Measurements from ENCODE around the gene NTN5.
"Not testable (repeated sequence)": the region's sequence is repeated elsewhere in the genome, so short reads cannot be mapped to it uniquely, and the experiment has no call there.

Gene NTN5

GRCh38 chr19:48639483-48640375 lies 33.1 kb downstream of the NTN5 start:
- no peak for DNase-seq

- DNase-seq, result no peak
Measured at GRCh38 chr19:48638831-48639381, 33.9 kb downstream of the NTN5 start.

DNA sequence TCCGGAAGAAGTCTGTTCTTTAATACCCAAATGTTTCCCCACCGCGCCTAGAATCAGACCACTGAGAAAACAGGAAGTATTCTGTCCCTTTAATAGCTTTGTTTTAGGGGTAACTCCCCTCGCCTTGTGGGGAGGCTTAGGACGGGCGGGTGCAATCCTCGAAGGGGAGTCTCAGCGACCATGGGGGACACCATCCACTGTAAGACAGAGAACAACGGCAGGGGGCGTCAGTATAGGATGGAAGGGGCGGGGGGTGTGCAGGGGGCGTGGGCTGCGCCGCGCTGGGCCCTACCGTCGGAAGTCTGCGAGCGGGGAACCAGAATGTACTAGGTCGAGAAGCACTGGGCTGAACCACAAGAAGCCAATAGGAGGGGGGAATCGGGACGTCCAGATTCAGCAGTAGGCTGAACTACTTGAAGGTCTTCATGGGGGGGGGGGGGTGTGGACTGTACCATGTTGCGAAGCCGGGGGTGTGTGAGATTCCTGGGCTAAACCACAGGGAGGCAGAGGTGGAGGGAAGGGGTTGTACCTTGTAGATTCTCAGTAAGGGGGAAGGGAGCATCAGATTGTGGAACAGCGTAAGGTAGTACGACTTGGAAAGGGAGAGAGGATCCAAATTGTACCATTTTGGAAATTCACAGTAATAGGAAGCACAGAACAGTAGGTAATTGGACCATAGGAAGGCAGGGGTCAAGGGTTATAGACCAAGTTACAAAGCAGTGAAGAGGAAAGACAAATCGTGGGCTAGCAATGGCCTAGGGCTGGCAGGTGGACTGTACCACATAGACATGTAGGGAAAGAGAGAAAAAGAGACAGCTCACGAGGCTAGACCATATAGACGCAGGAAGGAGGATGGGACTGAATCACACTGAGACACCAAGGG lies 34.6 kb downstream of the NTN5 start:
- peak; percentile 92 for DNase-seq

- peak; percentile 100 for DNase-seq
Measured at GRCh38 chr19:48637449-48637947, 35.3 kb downstream of the NTN5 start.

DNA sequence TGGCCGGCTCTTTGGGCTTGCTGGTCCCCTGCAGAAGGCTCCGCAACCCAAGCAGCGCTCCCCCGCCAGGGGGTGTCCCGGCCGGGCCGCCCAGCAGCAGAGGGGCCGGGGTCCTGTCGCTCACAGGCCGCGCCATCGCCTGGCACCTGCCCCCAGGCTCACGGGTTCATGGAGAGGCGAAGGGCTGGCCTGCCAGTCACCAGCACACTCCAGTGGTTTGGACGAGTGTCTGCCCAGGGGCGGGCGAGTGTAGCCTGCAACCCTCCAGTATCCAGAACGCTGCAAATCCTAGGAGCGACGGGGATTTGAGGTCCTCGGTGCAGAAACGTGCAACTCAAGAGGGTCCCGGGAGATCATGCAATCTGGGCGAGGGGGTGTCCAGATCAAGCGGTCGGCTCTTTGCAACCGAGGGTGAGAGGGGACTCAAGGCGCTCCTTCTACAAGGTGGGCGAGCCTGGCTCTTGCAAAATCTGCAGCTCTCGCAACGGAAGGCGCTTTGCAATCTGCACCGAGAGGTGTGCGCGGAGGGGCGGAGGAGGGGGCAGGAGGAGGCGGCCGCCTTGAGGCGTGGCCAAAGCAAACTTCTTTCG lies 35.9 kb downstream of the NTN5 start, which contains the start of gene DBP:
DBP (minus strand) TSS at position 521 of the 590 bp plus-strand sequence; CDS start at position 136, 385 bp downstream.
- no peak for DNase-seq

GRCh38 chr19:48635966-48636858 lies 36.6 kb downstream of the NTN5 start:
- DNase-seq, result peak; percentile 19

- peak; percentile 65 for DNase-seq
Measured at GRCh38 chr19:48635263-48635965, 37.4 kb downstream of the NTN5 start.

- peak; percentile 86 for DNase-seq
Measured at GRCh38 chr19:48634424-48635262, 38.2 kb downstream of the NTN5 start.

DNA sequence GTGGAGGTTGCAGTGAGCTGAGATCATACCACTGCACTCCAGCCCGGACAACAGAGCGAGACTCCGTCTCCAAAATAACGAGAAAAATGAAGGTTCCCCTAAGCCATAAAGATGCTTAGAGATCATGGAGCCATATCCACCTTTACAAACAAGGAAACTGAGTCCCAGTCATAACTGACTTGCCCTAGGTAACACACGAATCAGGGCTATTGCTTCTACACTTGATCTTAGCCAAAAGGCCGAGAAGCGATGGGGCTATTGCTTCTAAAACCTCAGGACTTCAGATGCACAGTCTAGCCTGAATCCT lies 38.8 kb downstream of the NTN5 start:
- DNase-seq, result no peak

DNA sequence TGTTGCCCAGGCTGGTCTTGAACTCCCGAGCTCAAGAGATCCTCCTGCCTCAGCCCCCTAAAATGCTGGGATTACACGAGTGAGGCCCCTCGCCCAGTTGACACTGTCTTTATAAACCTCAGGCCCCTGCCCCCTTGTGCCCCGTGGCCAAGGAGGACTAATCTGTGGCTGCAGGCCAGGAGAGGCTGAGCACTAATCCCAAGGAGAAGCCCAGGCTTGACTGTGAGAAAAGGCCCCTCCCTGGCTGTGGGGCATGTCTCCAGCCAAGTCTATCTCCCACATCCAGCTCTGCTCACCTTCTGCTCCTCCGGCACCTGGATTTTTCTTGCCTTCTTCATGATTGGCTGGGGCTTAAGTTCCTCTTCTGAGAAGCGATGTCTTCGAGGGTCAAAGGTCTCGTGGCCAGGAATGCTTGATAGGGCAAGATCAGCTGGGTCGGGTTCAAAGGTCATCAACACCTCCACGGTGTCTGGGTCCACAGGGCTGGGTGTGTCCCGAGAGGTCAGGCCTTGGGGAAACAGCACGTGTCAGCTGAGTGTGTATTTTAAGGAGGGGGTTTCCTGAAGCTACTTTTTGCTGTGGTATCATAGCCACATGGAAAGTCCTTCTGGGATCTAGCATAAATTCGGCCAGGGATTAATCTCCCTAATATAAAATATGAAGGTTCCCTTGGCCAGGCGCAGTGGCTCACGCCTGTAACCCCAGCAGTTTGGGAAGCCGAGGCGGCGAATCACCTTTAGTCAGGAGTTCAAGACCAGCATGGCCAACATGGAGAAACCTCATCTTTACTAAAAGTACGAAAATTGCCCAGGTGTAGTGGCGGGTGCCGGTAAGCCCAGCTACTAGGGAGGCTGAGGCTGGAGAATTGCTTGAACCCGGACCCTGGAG lies 39.4 kb downstream of the NTN5 start:
- DNase-seq, result no peak

DNA sequence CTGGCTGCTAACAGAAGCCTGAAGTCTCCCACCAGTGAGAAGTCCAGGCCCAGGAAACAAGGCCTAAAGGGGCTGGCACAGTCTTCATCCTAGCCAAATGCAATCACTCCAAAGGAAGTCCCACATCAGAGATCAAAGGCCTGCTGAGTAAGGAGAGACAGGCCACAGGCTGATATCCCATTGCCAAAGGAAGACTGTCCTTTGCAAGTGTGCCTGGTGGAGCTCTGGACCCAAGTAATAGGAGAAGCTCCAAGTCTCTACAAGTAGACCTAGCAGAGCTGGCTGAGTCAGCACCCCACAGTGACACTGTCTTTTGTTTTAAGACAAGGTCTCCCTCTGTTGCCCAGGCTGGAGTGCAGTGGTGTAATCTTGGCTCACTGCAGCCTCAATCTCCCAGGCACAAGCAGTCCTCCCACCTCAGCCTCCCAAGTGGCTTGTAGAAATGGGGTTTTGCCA lies 40.1 kb downstream of the NTN5 start:
- no peak for DNase-seq

DNA sequence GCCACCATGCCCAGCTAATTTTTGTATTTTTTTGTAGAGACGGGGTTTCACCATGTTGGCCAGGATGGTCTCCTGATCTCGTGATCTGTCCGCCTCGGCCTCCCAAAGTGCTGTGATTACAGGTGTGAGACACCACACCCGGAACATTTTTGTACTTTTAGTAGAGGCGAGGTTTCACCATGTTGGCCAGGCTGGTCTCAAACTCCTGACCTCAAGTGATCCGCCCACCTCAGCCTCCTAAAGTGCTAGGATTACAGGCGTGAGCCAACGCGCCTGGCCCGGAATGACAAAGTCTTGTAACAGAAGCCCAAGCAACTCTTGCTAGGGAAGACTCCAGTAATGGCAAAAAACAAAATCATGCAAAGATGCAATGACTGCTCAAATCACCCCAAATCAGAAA lies 40.5 kb downstream of the NTN5 start:
- not testable (repeated sequence) for DNase-seq

DNA sequence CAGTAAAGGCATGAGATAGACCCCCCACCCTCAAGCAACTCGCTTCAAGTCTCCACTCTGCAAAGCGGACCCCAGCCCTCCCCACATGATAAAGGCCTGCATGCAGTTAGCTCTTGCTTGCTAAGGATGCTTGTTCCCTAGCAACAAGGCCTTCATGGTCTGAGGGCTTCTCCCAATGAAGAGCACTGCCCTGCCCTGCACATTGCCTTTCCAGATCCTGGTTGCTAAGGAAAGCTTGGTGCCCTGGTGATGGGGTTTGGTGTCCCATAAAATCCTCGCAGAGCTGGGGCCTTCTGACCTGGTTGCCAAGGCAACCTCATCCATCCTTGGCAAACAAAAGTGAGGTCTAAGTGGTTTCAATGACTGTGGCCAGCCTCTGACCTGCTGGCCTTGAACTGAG lies 41.6 kb downstream of the NTN5 start:
- no peak for DNase-seq

GRCh38 chr19:48630296-48631063 lies 42.3 kb downstream of the NTN5 start:
- DNase-seq, result no peak

GRCh38 chr19:48629599-48630295 lies 43.1 kb downstream of the NTN5 start:
- no peak for DNase-seq

DNA sequence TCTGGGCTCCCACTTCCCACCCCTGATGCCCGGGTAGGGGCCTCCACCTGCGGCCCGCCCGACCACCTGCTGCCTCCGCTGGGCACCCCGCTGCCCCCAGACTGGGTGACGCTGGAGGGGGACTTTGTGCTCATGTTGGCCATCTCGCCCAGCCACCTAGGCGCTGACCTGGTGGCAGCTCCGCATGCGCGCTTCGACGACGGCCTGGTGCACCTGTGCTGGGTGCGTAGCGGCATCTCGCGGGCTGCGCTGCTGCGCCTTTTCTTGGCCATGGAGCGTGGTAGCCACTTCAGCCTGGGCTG lies 43.6 kb downstream of the NTN5 start:
- DNase-seq, result no peak

DNA sequence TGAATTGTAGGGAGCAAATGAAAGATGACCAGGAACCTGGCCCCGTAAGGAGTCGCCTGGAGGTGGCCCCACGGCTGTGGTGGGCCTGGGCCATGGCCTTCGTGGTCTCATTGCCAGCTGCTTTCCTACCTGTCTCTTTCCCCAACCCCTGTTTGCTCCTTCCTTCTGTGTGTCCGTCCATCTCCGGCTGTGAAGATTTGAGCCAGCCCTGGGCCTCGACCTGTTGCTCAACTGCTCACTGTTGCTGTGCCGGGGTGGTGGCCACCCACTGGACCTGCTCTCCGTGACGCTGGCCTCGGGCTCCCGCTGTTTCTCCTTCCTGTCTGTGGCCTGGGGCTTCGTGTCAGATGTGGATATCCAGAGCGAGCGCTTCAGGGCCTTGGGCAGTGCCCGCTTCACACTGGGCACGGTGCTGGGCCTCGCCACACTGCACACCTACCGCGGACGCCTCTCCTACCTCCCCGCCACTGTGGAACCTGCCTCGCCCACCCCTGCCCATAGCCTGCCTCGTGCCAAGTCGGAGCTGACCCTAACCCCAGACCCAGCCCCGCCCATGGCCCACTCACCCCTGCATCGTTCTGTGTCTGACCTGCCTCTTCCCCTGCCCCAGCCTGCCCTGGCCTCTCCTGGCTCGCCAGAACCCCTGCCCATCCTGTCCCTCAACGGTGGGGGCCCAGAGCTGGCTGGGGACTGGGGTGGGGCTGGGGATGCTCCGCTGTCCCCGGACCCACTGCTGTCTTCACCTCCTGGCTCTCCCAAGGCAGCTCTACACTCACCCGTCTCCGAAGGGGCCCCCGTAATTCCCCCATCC lies 44.1 kb downstream of the NTN5 start:
- no peak for DNase-seq
